Naive B cell (primary cell): Measurements from ENCODE around the gene KIF9. TPM values are rescaled to one million over a fixed set of nuclear protein-coding genes. Genes with fewer than 3 reads are reported as not detected.
"Not testable (repeated sequence)": the region's sequence is repeated elsewhere in the genome, so short reads cannot be mapped to it uniquely, and the experiment has no call there.

ENCODE experiments used
- ATAC-seq, 2 donors: fragments of 150-1000 bp; cut with Tn5 transposase; 2 replicates each; pipeline ENCODE4 v1.10.0; 2021; ENCODE audit warnings: low read depth in 2 of 2, mild to moderate bottlenecking in 2 of 2, moderate library complexity in 2 of 2
- DNase-seq: peaks from one replicate; pipeline ENCODE4 v3.0.0; 2022
- H3K27ac Mint-ChIP-seq, 6 donors: one replicate each; pipeline ENCODE4 v1.8.0; 2020 to 2022; ENCODE audit warnings: mild to moderate bottlenecking in 6 of 6, mixed read lengths in 6 of 6, moderate library complexity in 5 of 6, inconsistent platforms in 2 of 6
- H3K27me3 Mint-ChIP-seq, 3 donors: one replicate each; pipeline ENCODE4 v1.8.0; 2021 to 2022; ENCODE audit warnings: mixed read lengths in 3 of 3, mild to moderate bottlenecking in 1 of 3
- H3K36me3 Mint-ChIP-seq, 2 donors: one replicate each; pipeline ENCODE4 v1.8.0; 2020 to 2022; ENCODE audit warnings: mixed read lengths in 2 of 2, inconsistent platforms in 1 of 2, mild to moderate bottlenecking in 1 of 2
- H3K4me1 Mint-ChIP-seq, 3 donors: one replicate each; pipeline ENCODE4 v1.8.0; 2020 to 2022; ENCODE audit warnings: mixed read lengths in 3 of 3, inconsistent platforms in 1 of 3, mild to moderate bottlenecking in 1 of 3, moderate library complexity in 1 of 3
- H3K4me3 Mint-ChIP-seq, 8 donors: one replicate each; pipeline ENCODE4 v1.8.0; 2020 to 2022; ENCODE audit warnings: mild to moderate bottlenecking in 8 of 8, mixed read lengths in 8 of 8, moderate library complexity in 8 of 8, inconsistent platforms in 2 of 8
- H3K9me3 Mint-ChIP-seq, 7 donors: one replicate each; pipeline ENCODE4 v1.8.0; 2020 to 2022; ENCODE audit warnings: mixed read lengths in 7 of 7, mild to moderate bottlenecking in 5 of 7, inconsistent platforms in 2 of 7, moderate library complexity in 1 of 7
- polyA plus RNA-seq, 6 donors: library from polyadenylated mRNA; unstranded; fragments of 300-500 nt; fragmentation: Illumina TruSeq; gene quantifications; one replicate each; pipeline ENCODE4 v1.2.3, GENCODE V29; 2021; ENCODE audit warnings: low read depth in 6 of 6

The KIF9 gene
- polyA plus RNA-seq, 6 donors from 2014 or later: 3.4 to 11.0 (median 5.9) TPM

DNA sequence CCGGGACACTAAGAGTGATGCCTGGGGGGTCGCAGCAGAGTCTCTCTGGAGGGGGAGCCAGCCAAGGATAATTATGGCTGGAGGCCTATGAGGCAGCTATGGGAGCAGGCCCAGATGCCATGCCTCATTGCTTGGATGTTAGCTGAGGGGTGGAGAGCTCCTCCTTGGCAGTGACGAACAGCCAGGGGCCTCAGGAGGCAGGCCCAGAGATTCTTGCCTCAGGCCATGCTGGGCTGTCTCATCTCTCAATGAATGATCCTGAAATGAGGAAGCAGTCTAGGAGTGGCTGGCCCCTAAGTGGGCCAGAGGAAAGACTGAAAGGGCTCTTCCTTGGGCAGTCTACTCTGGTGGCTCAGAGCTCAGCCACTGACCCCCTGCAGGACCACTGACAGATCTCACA lies 21.3 kb downstream of the KIF9 start:
- DNase-seq (no peak), ATAC-seq (no peak)
- no peaks in the 10 kb centered on the region for H3K27me3 Mint-ChIP-seq
- peak overlapping the region in 1 of 6 donors; percentile 19 for H3K27ac Mint-ChIP-seq
- peak overlapping the region in 1 of 8 donors; percentile 60 for H3K4me3 Mint-ChIP-seq
- H3K4me1 Mint-ChIP-seq: peaks cover 0 to 6% (median 2%) of the 10 kb centered on the region in 3 donors
- no peaks in the 10 kb centered on the region for H3K36me3 Mint-ChIP-seq
- H3K9me3 Mint-ChIP-seq: no peaks in the 10 kb centered on the region

DNA sequence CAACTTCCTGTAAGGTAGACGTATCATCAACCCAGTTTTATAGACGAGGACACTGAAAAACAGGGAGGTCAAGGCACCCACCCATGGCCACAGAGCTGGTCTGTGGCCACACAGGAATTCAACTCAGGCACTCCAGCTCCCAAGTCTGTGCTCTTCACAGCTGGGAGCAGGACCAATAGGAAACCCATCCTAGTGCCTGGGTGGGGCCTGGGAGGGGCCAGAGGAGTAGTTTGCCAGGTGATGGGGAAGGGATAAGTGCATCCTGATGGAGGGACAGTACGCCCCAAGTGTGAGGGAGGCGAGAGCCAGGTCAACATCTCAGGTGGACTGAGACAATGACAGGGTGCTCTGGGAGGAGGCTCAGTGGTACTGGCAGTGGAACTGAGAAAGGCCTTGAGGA lies 22.0 kb downstream of the KIF9 start:
- no peaks in the 10 kb centered on the region for H3K27me3 Mint-ChIP-seq
- peaks cover 0 to 6% (median 0%) of the 10 kb centered on the region in 3 donors for H3K4me1 Mint-ChIP-seq
- no peak for DNase-seq
- H3K9me3 Mint-ChIP-seq: no peaks in the 10 kb centered on the region
- no peaks in the 10 kb centered on the region for H3K36me3 Mint-ChIP-seq
- H3K27ac Mint-ChIP-seq: peak overlapping the region in 2 of 6 donors; percentile 37 to 80
- no peak for ATAC-seq
- no peak overlapping the region for H3K4me3 Mint-ChIP-seq

DNA sequence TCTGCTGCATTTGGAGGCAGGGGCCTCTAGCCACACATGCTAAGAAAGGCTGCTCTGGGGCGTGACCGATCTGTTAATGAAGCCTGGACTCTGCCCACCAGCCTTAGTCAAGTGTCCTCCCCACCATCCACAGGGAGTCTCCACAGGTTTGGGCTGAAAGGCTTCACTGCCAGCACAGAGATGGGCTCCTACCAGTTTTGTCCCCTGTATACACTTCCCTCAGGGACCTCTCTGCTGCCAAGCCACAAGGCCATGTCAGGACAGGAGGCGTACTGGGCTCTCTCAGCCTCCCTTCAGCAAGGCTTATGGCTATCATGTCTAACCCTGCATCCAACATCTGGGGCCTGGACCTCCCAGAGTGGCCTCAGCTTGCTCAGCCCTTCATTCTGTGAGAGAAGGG lies 23.5 kb downstream of the KIF9 start:
- Mint-ChIP-seq H3K27ac (no peak overlapping the region), H3K27me3 (no peaks in the 10 kb centered on the region), H3K9me3 (no peaks in the 10 kb centered on the region), H3K4me3 (no peak overlapping the region), H3K4me1 (peaks cover 0 to 6% (median 0%) of the 10 kb centered on the region in 3 donors), H3K36me3 (no peaks in the 10 kb centered on the region)
- no peak for ATAC-seq
- DNase-seq: no peak

DNA sequence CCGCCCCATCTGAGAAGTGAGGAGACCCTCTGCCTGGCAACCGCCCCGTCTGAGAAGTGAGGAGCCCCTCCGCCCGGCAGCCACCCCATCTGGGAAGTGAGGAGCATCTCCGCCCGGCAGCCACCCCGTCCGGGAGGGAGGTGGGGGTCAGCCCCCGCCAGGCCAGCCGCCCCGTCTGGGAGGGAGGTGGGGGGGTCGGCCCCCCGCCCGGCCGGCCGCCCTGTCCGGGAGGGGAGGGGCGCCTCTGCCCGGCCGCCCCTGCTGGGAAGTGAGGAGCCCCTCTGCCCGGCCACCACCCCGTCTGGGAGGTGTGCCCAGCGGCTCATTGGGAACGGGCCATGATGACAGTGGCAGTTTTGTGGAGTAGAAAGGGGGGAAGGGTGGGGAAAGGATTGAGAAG lies 26.3 kb downstream of the KIF9 start:
- H3K4me3 Mint-ChIP-seq, H3K36me3 Mint-ChIP-seq, H3K27me3 Mint-ChIP-seq, ATAC-seq, H3K4me1 Mint-ChIP-seq, H3K27ac Mint-ChIP-seq, DNase-seq, H3K9me3 Mint-ChIP-seq: not testable (repeated sequence)

DNA sequence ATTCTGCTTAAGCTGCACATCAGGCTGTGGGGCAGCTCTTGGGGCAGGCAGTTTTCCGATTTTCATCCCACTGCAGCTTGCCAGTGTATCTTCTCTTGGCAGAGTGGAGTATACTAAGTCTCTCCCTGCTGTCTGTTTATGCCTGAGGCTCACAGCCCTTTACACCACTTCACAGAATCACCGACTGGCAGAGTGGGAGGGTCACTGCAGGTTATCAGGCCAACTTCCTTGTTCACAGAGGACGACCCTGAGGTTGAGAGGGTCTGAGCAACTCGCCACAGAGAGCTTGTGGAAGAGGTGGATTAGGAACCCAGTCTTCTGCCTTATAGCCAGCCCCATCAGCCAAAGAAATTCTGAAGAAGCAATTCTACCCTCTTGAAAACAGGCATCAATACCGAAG lies 30.9 kb downstream of the KIF9 start:
- H3K27me3 Mint-ChIP-seq: no peaks in the 10 kb centered on the region
- no peaks in the 10 kb centered on the region for H3K4me1 Mint-ChIP-seq
- H3K9me3 Mint-ChIP-seq: no peaks in the 10 kb centered on the region
- H3K36me3 Mint-ChIP-seq: no peaks in the 10 kb centered on the region
- DNase-seq (no peak), ATAC-seq (no peak)
- no peak overlapping the region for H3K4me3 Mint-ChIP-seq
- H3K27ac Mint-ChIP-seq: no peak overlapping the region

DNA sequence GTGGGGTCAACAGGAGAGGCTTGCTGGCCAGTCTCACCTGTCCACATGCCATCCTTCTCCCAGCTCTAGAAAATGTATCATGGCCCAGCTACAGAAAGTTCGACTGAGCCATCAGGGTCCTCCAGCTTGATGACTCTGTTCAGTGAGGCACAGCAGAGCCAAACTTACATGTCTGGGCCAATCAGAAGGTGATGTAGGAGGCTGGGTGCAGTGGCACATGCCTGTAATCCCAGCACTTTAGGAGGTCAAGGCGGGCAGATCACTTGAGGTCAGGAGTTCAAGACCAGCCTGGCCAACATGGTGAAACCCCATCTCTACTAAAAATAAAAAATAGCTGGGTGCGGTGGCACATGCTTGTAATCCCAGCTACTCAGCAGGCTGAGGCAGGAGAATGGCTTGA lies 31.5 kb downstream of the KIF9 start:
- not testable (repeated sequence) for H3K9me3 Mint-ChIP-seq, H3K27me3 Mint-ChIP-seq, H3K27ac Mint-ChIP-seq, ATAC-seq, H3K4me1 Mint-ChIP-seq, H3K36me3 Mint-ChIP-seq, DNase-seq, H3K4me3 Mint-ChIP-seq

DNA sequence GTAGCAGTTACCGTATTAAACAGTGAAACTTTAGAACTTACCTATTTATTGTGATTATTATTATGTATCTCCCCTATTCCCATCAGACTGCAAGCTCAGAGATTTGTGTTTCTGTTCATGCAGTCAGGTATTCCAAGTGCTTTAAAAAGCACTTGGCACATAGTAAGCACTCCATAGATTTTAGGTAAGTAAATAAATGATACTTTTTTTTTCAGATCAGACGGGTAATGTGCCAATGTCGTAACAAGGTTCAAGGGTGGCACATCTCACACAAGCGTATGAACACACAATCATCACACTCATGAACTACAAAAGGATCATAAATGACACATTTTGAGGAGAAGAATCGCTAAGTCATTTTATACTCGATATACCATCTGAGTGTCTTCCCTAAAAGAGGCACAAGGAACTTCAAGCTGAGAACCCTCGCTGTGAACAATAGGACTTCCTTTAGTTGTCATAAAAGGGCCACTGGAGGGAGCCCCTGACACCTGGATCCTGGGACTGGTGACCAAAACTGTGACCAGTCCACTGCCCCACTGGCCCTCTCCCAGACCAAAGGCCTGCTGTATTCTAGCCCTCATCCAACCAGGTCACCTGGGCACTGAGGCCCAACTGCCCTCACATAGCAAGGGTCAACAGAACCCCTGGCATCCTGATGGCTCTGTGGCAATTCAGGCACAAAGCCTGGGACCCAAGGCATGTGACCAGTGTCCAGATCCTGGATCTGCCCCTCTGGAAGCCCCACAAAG lies 32.1 kb downstream of the KIF9 start:
- H3K27ac Mint-ChIP-seq: no peak overlapping the region
- no peaks in the 10 kb centered on the region for H3K27me3 Mint-ChIP-seq
- no peaks in the 10 kb centered on the region for H3K9me3 Mint-ChIP-seq
- no peaks in the 10 kb centered on the region for H3K36me3 Mint-ChIP-seq
- DNase-seq (no peak), ATAC-seq (no peak)
- no peaks in the 10 kb centered on the region for H3K4me1 Mint-ChIP-seq
- no peak overlapping the region for H3K4me3 Mint-ChIP-seq

DNA sequence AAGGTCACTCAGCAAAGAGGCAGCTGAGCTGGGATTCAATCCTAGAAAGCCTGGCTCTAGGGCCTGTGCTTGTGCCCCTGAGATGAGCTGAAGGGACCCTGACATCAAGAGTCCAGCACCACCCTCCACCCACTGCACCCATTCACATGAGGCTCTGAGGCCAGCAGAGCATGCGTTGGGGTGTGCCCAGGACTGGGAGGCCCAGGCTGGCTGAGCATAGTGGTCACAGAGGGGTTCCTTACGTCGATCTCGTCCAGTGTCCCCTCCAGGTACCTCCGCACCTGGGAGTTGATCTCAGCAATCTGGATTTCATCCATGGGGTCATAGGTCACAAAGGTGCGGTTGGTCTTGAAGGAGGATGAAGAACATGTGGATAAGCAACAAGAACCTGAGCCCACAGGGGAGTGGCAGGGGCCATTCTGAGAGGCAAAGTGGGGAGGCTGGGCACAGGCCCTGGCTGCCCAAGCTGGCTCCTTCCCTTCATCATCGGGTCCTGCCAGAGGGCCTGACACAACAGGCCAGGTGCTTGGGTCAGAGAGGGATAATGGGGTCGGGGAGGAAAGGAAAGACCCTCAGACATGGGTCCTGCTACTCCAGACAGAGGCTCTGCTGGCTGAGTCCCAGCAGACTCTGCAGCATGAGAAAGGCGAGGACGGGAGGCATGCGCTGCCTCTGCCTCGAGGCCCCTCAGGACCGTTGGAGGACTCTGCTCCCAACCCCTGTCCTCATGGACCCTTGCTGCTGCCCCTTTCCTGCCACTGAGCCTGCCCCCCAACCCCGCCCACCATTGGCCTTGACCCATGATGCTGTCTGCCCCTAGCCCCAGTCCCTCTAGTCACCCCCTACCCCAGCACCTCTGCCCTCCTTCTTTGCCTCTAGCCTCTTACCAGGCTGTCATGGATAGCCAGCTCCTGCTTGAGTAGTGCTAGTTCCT lies 35.2 kb downstream of the KIF9 start:
- Mint-ChIP-seq H3K4me1 (no peaks in the 10 kb centered on the region), H3K27ac (peak overlapping the region in 1 of 6 donors; percentile 20), H3K27me3 (no peaks in the 10 kb centered on the region), H3K9me3 (no peaks in the 10 kb centered on the region), H3K4me3 (peak overlapping the region in 1 of 8 donors; percentile 1), H3K36me3 (no peaks in the 10 kb centered on the region)
- no peak for ATAC-seq
- no peak for DNase-seq

DNA sequence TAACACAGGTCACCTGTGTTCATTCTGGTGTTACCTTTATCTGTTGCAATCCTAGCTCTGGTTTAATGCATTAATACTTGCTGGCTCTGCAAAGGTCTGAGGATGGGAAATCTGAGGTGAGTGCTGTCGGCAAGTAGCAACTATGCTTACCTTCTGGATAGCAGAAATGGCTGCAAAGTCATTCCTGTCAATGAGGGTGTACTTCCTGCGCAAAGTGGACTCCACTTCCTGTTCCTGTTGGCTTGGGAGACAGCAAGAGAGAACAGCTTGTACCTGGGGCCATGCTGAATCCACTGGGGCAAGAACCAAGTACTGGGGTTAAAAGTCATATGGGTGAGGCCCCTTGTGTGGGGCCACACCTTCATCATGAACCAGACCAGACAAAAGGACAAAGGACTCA lies 37.3 kb downstream of the KIF9 start:
- Mint-ChIP-seq H3K9me3 (no peaks in the 10 kb centered on the region), H3K36me3 (no peaks in the 10 kb centered on the region)
- ATAC-seq: no peak

DNA sequence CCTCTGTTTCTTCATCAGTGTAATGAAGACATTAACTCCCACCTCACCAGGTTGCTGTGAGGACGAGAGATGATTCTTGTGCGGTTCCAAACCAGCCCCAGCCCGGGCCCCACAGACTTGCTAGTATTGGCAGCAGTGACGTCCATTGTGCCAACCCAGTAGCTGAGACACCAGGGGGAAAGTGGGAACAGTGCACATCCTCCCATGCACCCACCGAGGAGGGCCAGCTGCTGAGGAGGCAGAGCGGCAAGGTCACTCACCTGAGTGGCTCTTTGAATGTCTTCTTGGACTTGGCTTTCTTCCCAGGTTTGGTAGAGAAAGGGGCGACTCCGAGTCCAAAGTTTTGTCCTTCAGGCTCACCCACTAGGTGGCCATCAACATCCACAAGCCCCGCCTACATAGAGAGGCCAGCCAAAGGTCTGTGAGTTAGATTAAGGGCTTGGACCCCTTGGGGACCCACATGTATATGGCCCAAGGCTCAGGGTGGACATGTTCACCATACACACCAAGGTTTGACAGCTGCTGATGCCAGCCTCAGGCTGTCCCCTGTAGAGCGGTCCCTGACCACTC lies 38.0 kb downstream of the KIF9 start:
- H3K36me3 Mint-ChIP-seq: no peaks in the 10 kb centered on the region
- DNase-seq (no peak), ATAC-seq (no peak)
- H3K27me3 Mint-ChIP-seq: no peaks in the 10 kb centered on the region
- H3K4me1 Mint-ChIP-seq: no peaks in the 10 kb centered on the region
- H3K9me3 Mint-ChIP-seq: no peaks in the 10 kb centered on the region
- H3K27ac Mint-ChIP-seq: no peak overlapping the region
- H3K4me3 Mint-ChIP-seq: no peak overlapping the region

More for the DNA sequence above, 37.3 kb downstream of the KIF9 start:
- Mint-ChIP-seq H3K4me3 (peak overlapping the region in 1 of 8 donors; percentile 25), H3K27ac (peak overlapping the region in 1 of 6 donors; percentile 28), H3K4me1 (no peaks in the 10 kb centered on the region), H3K27me3 (no peaks in the 10 kb centered on the region)
- no peak for DNase-seq

DNA sequence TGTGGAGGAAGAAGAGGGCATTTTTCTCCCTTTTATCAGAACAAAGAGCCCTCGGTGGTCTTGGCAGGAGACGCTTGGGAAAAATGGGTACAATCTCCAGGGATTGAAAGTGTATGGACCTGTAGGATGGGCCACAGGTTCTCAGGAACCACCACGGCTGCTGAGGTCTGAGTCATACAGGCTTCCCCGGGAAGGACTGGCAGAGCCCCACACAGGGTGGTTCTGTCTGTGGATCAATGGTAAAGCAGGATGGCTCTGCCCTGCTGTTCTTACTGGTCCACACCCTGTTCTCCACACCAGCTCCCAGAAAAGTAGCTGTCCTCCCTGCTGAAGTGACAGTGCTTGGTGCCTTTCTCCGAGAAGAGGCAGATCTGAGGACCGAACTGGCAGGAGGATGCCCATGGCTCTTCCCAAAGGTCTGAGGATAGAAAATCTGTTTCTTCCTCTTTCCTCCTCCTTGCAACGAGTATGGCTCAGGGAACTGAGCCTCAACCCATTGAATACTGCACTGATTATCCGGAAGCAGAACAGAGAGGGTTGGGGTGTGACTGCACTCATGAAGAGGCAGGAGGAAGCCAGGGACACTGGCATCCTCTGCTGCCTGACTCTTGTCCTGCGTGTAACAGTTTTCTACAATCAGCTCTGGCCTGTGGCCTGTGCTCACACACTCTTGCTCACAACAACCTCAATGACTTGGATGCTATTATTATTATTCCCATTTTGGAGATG lies 39.0 kb downstream of the KIF9 start:
- ATAC-seq (no peak), DNase-seq (no peak)
- no peaks in the 10 kb centered on the region for H3K27me3 Mint-ChIP-seq
- no peaks in the 10 kb centered on the region for H3K36me3 Mint-ChIP-seq
- H3K4me3 Mint-ChIP-seq: no peak overlapping the region
- H3K4me1 Mint-ChIP-seq: no peaks in the 10 kb centered on the region
- no peaks in the 10 kb centered on the region for H3K9me3 Mint-ChIP-seq
- H3K27ac Mint-ChIP-seq: no peak overlapping the region

DNA sequence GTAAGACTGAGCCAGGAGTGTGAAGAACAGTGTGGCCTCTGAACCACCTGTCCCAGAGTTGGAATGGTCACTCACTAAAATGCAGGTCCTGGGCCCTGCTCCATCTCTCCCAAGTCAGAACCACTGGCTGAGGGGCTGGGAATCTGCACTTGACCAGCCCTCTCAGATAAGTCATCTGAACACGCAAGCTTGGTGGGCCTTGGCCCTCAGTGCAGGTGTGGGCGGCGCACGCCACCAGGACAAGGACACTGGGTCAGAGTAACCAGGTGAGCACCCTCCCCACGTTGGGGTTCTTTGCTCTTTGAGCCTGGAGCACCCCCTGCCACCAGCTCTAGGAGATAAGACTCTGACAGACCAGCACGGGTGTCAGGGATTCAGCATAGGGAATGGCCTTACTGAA lies 42.7 kb downstream of the KIF9 start:
- peak overlapping the region in 1 of 6 donors; percentile 61 for H3K27ac Mint-ChIP-seq
- H3K9me3 Mint-ChIP-seq: no peaks in the 10 kb centered on the region
- H3K4me3 Mint-ChIP-seq: no peak overlapping the region
- ATAC-seq (no peak), DNase-seq (no peak)
- H3K4me1 Mint-ChIP-seq: no peaks in the 10 kb centered on the region
- H3K27me3 Mint-ChIP-seq: no peaks in the 10 kb centered on the region
- no peaks in the 10 kb centered on the region for H3K36me3 Mint-ChIP-seq

DNA sequence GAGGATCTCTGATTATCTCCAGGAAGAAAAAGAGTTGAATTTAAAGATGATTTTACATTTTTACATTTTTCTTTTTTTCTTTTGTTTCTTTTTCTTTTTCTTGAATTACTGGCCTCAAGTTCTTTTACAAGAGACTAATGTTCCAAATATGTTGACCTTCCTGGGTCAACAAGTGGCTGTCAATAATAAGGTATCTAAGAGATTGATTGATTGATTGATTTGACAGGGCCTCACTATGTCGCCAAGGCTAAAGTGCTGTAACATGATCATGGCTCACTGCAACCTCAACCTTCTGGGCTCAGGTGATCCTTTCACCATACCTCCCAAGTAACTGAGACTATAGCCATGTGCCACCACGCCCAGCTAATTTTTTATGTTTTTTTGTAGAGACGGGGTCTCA lies 44.6 kb downstream of the KIF9 start:
- Mint-ChIP-seq H3K4me3 (no peak overlapping the region), H3K4me1 (no peaks in the 10 kb centered on the region), H3K27ac (no peak overlapping the region), H3K27me3 (no peaks in the 10 kb centered on the region), H3K9me3 (no peaks in the 10 kb centered on the region), H3K36me3 (no peaks in the 10 kb centered on the region)
- DNase-seq (no peak), ATAC-seq (no peak)
